Activated T-helper 2 cell treated with anti-CD3 and anti-CD28 coated beads, Interferon-gamma antibody, Interleukin-2, Interleukin-4, amounts not matched to agents 10 μg/mL and 5 μg/mL and 100 μg/mL, durations not matched to agents 14 hours and 24 hours and 36 hours (primary cell): ENCODE results near the gene MMS19. TPM values are rescaled to one million over a fixed set of nuclear protein-coding genes. Genes with fewer than 3 reads are reported as not detected.
"Not testable (repeated sequence)": the region's sequence is repeated elsewhere in the genome, so short reads cannot be mapped to it uniquely, and the experiment has no call there.

ENCODE experiments used
- DNase-seq: peaks from one replicate; pipeline ENCODE4 v3.0.0; 2021; ENCODE audit warnings: low spot score
- H3K27ac Mint-ChIP-seq: one replicate; pipeline ENCODE4 v1.8.0; 2021; ENCODE audit warnings: mixed read lengths
- H3K27me3 Mint-ChIP-seq: one replicate; pipeline ENCODE4 v1.8.0; 2021; ENCODE audit warnings: low read depth, mixed read lengths
- H3K36me3 Mint-ChIP-seq: one replicate; pipeline ENCODE4 v1.8.0; 2021; ENCODE audit warnings: low read depth, mixed read lengths
- H3K4me1 Mint-ChIP-seq: one replicate; pipeline ENCODE4 v1.8.0; 2021; ENCODE audit warnings: low read depth, mixed read lengths
- H3K4me3 Mint-ChIP-seq: one replicate; pipeline ENCODE4 v1.8.0; 2021; ENCODE audit warnings: low read depth, mild to moderate bottlenecking, moderate library complexity, mixed read lengths
- H3K9me3 Mint-ChIP-seq: one replicate; pipeline ENCODE4 v1.8.0; 2021; ENCODE audit warnings: mixed read lengths
- intact Hi-C: fragments of 100-400 bp; cut with micrococcal nuclease; formaldehyde crosslinking; loops from one replicate; pipeline ENCODE4 v1.15.1; 2023
- total RNA-seq: library from RNA; stranded (reverse); gene quantifications from 2 replicates; pipeline ENCODE4 v1.2.3, GENCODE V29; 2022

The MMS19 gene
- total RNA-seq, 1 donor from 2014 or later = 106 TPM

DNA sequence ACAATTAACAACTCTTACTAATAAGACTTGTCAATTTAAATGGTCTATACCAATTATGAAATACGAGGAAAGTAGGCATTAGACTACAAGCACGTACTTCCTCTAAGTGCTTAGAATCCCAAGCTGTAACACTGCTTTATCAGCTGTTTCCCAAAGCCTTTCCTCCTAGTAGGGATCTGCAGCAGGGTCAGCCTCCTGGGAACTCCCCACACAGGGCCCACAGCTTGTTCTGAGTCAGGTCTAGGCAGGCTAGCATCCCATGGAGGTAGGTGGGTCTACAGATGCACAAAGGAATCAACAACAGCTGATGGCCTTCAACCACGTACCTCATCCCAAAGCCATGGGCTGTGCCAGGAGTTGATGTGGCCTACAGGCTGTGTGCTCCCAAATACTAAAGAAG is 14.7 kb downstream of the MMS19 start:
- intact Hi-C loops = no loop called here
- no peak overlapping the region for H3K27ac Mint-ChIP-seq
- no peaks in the 10 kb centered on the region for H3K9me3 Mint-ChIP-seq
- H3K36me3 Mint-ChIP-seq = peaks cover 43% of the 10 kb centered on the region
- DNase-seq = no peak
- no peaks in the 10 kb centered on the region for H3K4me1 Mint-ChIP-seq
- no peak overlapping the region for H3K4me3 Mint-ChIP-seq
- H3K27me3 Mint-ChIP-seq = no peaks in the 10 kb centered on the region

DNA sequence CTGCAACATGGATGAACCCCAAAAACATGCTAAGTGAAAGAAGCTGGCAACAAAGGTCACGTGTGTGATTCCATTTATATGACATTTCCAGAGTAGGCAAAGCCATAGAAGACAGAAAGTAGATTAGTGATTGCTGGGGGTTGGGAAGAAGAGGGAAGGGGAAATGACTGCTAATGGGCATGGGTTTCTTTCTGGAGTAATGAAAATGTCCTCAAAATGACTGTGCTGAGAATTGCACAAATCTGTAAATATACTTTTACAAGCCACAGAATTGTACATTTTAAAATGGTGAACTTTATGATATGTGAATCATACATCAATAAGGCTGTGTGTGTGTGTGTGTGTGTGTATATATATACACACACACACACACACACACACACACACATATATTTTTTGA is 15.8 kb downstream of the MMS19 start:
- peaks cover 54% of the 10 kb centered on the region for H3K36me3 Mint-ChIP-seq
- intact Hi-C loops = no loop called here
- H3K4me1 Mint-ChIP-seq = no peaks in the 10 kb centered on the region
- no peak overlapping the region for H3K4me3 Mint-ChIP-seq
- no peaks in the 10 kb centered on the region for H3K27me3 Mint-ChIP-seq
- DNase-seq = no peak
- no peaks in the 10 kb centered on the region for H3K9me3 Mint-ChIP-seq
- no peak overlapping the region for H3K27ac Mint-ChIP-seq

DNA sequence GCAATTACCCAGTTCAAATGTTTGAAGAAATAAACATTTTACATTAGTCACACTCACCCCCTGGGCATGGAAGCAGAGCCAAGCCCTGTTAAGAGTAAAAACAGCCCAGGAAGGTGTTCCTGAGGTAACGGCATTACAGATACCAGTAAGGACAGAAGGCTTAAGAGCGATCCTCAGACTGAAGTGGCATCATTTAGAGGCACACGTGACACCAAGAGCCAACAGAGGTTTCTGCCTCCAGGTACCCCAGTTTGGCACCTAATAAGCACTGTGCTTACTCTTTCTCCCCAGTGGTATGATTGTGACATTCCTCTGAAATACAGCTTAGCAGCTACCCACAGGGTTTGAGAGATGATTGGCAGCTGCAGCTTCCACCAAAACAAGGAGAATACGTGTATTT is 17.2 kb downstream of the MMS19 start:
- Mint-ChIP-seq H3K4me3 (no peak overlapping the region), H3K9me3 (no peaks in the 10 kb centered on the region), H3K4me1 (peaks cover 2% of the 10 kb centered on the region), H3K27ac (no peak overlapping the region), H3K36me3 (peaks cover 64% of the 10 kb centered on the region), H3K27me3 (no peaks in the 10 kb centered on the region)
- intact Hi-C loops = no loop called here
- DNase-seq = no peak

- Mint-ChIP-seq H3K4me3 (no peak overlapping the region), H3K9me3 (no peaks in the 10 kb centered on the region), H3K27ac (peak overlapping the region; percentile 12), H3K27me3 (no peaks in the 10 kb centered on the region), H3K4me1 (peaks cover 2% of the 10 kb centered on the region), H3K36me3 (peaks cover 68% of the 10 kb centered on the region)
- DNase-seq = no peak
- intact Hi-C loops = no loop called here
Measured at GRCh38 chr10:97479939-97480338, 18.3 kb downstream of the MMS19 start.

GRCh38 chr10:97479410-97479809 is 18.8 kb downstream of the MMS19 start:
- H3K27ac Mint-ChIP-seq, H3K27me3 Mint-ChIP-seq, H3K4me3 Mint-ChIP-seq, DNase-seq, intact Hi-C loops, H3K9me3 Mint-ChIP-seq, H3K4me1 Mint-ChIP-seq: not testable (repeated sequence)
- peaks cover 73% of the 10 kb centered on the region for H3K36me3 Mint-ChIP-seq

- Mint-ChIP-seq H3K4me1 (peaks cover 2% of the 10 kb centered on the region), H3K36me3 (peaks cover 83% of the 10 kb centered on the region), H3K27me3 (no peaks in the 10 kb centered on the region), H3K9me3 (no peaks in the 10 kb centered on the region), H3K4me3 (no peak overlapping the region), H3K27ac (no peak overlapping the region)
- DNase-seq = no peak
- intact Hi-C loops = no loop called here
Measured at GRCh38 chr10:97475936-97476594, 22.2 kb downstream of the MMS19 start.

DNA sequence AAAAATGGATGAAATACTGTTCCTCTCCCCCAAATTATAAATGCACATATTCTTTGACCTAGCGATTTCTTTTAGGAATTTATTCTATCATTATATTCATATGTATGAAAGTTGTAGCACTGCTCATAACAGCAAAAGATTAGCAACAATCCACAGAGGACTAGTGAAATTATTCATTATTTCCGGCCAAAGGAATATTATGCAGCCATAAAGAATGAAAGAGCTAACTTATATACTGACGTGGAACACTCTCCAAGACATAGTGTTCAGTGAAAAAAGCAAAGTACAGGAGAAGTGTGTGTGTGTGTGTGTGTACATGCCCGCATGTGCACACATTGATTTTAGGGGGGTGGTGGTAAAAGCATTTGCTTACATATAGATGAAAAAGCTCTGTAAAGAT is 23.3 kb downstream of the MMS19 start:
- Mint-ChIP-seq H3K36me3 (peaks cover 81% of the 10 kb centered on the region), H3K4me3 (no peak overlapping the region)
- intact Hi-C loops = no loop called here

GRCh38 chr10:97468781-97469180 is 29.4 kb downstream of the MMS19 start:
- intact Hi-C loops, H3K9me3 Mint-ChIP-seq, H3K27me3 Mint-ChIP-seq, H3K4me1 Mint-ChIP-seq, H3K27ac Mint-ChIP-seq, H3K4me3 Mint-ChIP-seq, DNase-seq: not testable (repeated sequence)
- peaks cover 65% of the 10 kb centered on the region for H3K36me3 Mint-ChIP-seq

More for the DNA sequence above, 23.3 kb downstream of the MMS19 start:
- Mint-ChIP-seq H3K4me1 (peaks cover 2% of the 10 kb centered on the region), H3K9me3 (no peaks in the 10 kb centered on the region), H3K27ac (no peak overlapping the region), H3K27me3 (no peaks in the 10 kb centered on the region)
- no peak for DNase-seq

GRCh38 chr10:97468162-97468561 is 30.1 kb downstream of the MMS19 start:
- H3K27ac Mint-ChIP-seq = no peak overlapping the region
- no peak overlapping the region for H3K4me3 Mint-ChIP-seq
- no peaks in the 10 kb centered on the region for H3K27me3 Mint-ChIP-seq
- intact Hi-C loops = no loop called here
- no peaks in the 10 kb centered on the region for H3K9me3 Mint-ChIP-seq
- peaks cover 65% of the 10 kb centered on the region for H3K36me3 Mint-ChIP-seq
- no peak for DNase-seq
- no peaks in the 10 kb centered on the region for H3K4me1 Mint-ChIP-seq

DNA sequence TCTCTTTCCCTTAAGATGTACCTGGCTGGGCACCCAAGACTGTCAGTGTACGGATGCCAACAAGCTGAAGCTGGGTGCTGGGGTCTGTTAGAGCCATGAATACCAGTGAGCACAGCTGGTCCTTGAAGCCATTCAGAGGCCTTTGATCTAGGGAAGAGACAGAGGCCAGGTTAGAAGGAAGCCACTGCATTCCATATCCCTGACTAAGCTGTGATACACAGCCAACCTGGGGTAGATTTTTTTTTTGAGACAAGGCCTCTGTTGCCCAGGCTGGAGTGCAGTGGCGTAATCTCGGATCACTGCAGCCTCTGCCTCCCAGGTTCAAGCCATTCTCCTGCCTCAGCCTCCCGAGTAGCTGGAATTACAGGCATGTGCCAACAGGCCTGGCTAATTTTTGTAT is 31.5 kb downstream of the MMS19 start:
- H3K36me3 Mint-ChIP-seq = peaks cover 70% of the 10 kb centered on the region
- H3K27ac Mint-ChIP-seq = no peak overlapping the region
- no peak for DNase-seq
- no peak overlapping the region for H3K4me3 Mint-ChIP-seq
- no peaks in the 10 kb centered on the region for H3K9me3 Mint-ChIP-seq
- no peaks in the 10 kb centered on the region for H3K4me1 Mint-ChIP-seq
- intact Hi-C loops = no loop called here
- H3K27me3 Mint-ChIP-seq = no peaks in the 10 kb centered on the region

DNA sequence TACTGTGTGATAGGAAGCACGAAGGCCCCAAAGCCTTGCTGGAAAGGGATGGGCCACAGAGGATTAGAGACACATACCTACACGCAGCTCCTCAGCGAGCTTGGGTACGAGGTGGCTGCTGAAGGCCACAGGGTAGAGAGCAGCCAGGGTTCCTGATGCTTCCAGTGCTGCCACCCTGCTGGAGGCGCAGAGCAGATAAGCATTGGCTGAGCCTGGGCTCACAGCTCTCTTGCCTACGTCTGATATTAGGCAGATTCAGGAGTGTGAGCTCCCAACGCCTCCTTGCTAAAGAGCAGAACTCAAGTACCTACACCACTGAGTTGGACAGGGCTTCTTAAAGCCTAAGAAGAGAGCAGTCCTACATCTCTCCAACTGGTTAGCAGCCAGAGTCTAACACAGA is 32.2 kb downstream of the MMS19 start:
- DNase-seq = no peak
- H3K27me3 Mint-ChIP-seq = no peaks in the 10 kb centered on the region
- H3K4me1 Mint-ChIP-seq = no peaks in the 10 kb centered on the region
- no peak overlapping the region for H3K4me3 Mint-ChIP-seq
- peaks cover 75% of the 10 kb centered on the region for H3K36me3 Mint-ChIP-seq
- no peak overlapping the region for H3K27ac Mint-ChIP-seq
- intact Hi-C loops = no loop called here
- H3K9me3 Mint-ChIP-seq = no peaks in the 10 kb centered on the region

DNA sequence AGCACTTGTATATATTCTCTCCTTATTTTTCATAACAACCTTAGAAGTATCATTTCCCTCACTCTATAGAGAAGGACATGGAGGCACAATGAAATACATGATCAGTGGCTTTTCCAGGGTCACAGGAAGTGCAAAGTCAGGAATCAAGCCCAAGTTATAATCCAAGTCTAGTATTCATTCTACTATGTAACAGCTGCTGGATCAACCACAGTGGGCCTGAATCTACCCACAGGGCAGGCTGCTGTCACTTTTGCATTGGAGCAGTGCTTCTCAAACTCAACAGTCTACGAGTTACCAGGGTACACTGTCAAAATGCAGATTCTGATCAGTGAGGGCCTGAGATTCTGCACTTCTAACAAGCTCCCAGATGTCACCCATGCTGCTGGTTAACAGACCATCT is 34.0 kb downstream of the MMS19 start:
- H3K27ac Mint-ChIP-seq = no peak overlapping the region
- no peak overlapping the region for H3K4me3 Mint-ChIP-seq
- H3K36me3 Mint-ChIP-seq = peaks cover 76% of the 10 kb centered on the region
- no peak for DNase-seq
- no peaks in the 10 kb centered on the region for H3K27me3 Mint-ChIP-seq
- intact Hi-C loops = no loop called here
- H3K4me1 Mint-ChIP-seq = no peaks in the 10 kb centered on the region
- no peaks in the 10 kb centered on the region for H3K9me3 Mint-ChIP-seq

DNA sequence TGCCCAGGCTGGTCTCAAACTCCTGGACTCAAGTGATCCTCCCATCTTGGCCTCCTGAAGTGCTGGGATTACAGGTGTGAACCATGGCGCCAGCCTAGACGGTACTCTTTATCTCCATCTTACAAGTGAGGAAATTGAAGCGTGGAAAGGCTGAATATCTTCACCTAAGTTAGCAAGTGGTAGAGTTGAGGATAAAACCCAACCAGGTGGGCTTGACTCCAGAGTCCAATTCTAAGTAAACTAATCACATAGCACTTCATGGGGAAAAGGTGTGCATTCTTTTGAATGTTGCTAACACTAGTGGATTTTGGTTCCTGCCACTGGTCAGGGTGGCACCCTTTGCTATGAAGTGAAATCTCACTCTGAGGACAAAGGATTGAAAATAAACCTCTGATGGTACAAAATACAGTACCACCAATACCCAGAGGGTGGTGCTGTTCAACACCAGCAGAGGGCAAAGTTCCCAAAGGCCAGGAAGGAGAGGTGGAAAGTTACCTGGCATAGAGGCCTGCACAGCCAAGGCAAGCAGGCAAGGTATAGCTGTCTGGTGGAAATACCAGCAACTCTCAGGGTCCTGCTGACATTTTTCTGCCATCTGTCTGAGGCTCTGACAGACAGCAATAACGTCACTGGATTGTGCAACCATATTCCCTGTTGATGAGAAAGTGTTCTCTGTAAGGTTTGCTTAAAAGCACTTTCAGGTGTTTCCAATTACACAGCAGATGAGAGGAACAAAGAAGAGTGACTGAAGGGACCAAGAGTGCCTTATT is 34.7 kb downstream of the MMS19 start:
- Mint-ChIP-seq H3K27me3 (no peaks in the 10 kb centered on the region), H3K36me3 (peaks cover 76% of the 10 kb centered on the region), H3K4me1 (no peaks in the 10 kb centered on the region), H3K4me3 (no peak overlapping the region), H3K9me3 (no peaks in the 10 kb centered on the region), H3K27ac (no peak overlapping the region)
- intact Hi-C loops = loop anchor here (1.0 kb wide), 1 partner anchor 90 kb away; no protein-coding TSS in a partner anchor
- DNase-seq = no peak
